ENCODE measurements around the gene MSRB2.

- TF ChIP-seq POLR2A (IDR thresholded peaks at IDR 0.05) (no peak), CTCF (IDR thresholded peaks at IDR 0.05) (no peak)
These were observed 44.1 kb upstream of the MSRB2 start for GRCh38 chr10:23051278-23051677.

Data from suprapubic skin (tissue), 3 donors.